A172 (cell line): ENCODE data around the gene PLEKHH1. TPM values are rescaled to one million over a fixed set of nuclear protein-coding genes. Genes with fewer than 3 reads are reported as not detected.
A peak's percentile ranks its signal among the peaks of the same experiment; 100 is the strongest.

ENCODE experiments used
- DNase-seq: peaks from one replicate; pipeline ENCODE4 v3.0.0-alpha.2; 2015; ENCODE audit warnings: low spot score
- total RNA-seq: library from RNA; depleted of rRNA; stranded (reverse); fragments of >200 nt; shearing (Covaris generic); gene quantifications from 2 replicates; pipeline ENCODE4 v1.2.3, GENCODE V29; 2014

The PLEKHH1 gene
- total RNA-seq, 1 experiment from 2014 or later, result 5.0 TPM

- no peak for DNase-seq
These were observed 23.0 kb upstream of the PLEKHH1 start for GRCh38 chr14:67510121-67510520.

- peak; percentile 13 for DNase-seq
These were observed 22.3 kb upstream of the PLEKHH1 start for GRCh38 chr14:67510836-67511235.

- DNase-seq, result no peak
These were observed 20.4 kb upstream of the PLEKHH1 start for GRCh38 chr14:67512463-67513310.

GRCh38 chr14:67513631-67514108 lies 19.4 kb upstream of the PLEKHH1 start:
- no peak for DNase-seq

- no peak for DNase-seq
These were observed 18.9 kb upstream of the PLEKHH1 start for GRCh38 chr14:67514203-67514607.

GRCh38 chr14:67514650-67515385 lies 18.3 kb upstream of the PLEKHH1 start:
- peak; percentile 13 for DNase-seq

- DNase-seq, result no peak
These were observed 17.6 kb upstream of the PLEKHH1 start for GRCh38 chr14:67515386-67516079.

GRCh38 chr14:67516676-67517075 lies 16.4 kb upstream of the PLEKHH1 start:
- no peak for DNase-seq

GRCh38 chr14:67517083-67517482 lies 16.0 kb upstream of the PLEKHH1 start:
- DNase-seq, result no peak

GRCh38 chr14:67519406-67519805 lies 13.7 kb upstream of the PLEKHH1 start:
- no peak for DNase-seq

GRCh38 chr14:67520482-67520881 lies 12.6 kb upstream of the PLEKHH1 start:
- DNase-seq, result no peak

- no peak for DNase-seq
These were observed 10.8 kb upstream of the PLEKHH1 start for GRCh38 chr14:67522270-67522669.

GRCh38 chr14:67523764-67524633 lies 9.1 kb upstream of the PLEKHH1 start:
- no peak for DNase-seq

- peak; percentile 10 for DNase-seq
These were observed 8.5 kb upstream of the PLEKHH1 start for GRCh38 chr14:67524634-67524963.

GRCh38 chr14:67525389-67525788 lies 7.7 kb upstream of the PLEKHH1 start:
- DNase-seq, result no peak

GRCh38 chr14:67526181-67526580 lies 6.9 kb upstream of the PLEKHH1 start:
- no peak for DNase-seq

GRCh38 chr14:67526676-67527459 lies 6.2 kb upstream of the PLEKHH1 start:
- peak; percentile 43 for DNase-seq

GRCh38 chr14:67527756-67528155 lies 5.3 kb upstream of the PLEKHH1 start:
- no peak for DNase-seq

GRCh38 chr14:67528276-67528675 lies 4.8 kb upstream of the PLEKHH1 start:
- no peak for DNase-seq
